Astrocyte (in vitro differentiated cells and primary cell): ENCODE data around the gene RHBG. TPM values are rescaled to one million over a fixed set of nuclear protein-coding genes. Genes with fewer than 3 reads are reported as not detected.

Experiments
- DNase-seq: peaks from one replicate; pipeline ENCODE4 v3.0.0-alpha.2; 2010; ENCODE audit warnings: low read depth
- FAIRE-seq: peaks from 2 replicates; lab custom pipeline; 2011; peaks lifted over from hg19 to GRCh38; lab: Jason Lieb, UNC
- H2AFZ ChIP-seq: 2 replicates; pipeline ENCODE4 v1.6.0; 2012; ENCODE audit warnings: low read depth, low read length, inconsistent platforms
- H3K27ac ChIP-seq: 2 replicates; pipeline ENCODE4 v1.5.1; 2011; ENCODE audit warnings: low read depth, low read length, inconsistent platforms
- H3K27me3 ChIP-seq: 2 replicates; pipeline ENCODE4 v1.6.0; 2011; ENCODE audit warnings: low read length, inconsistent platforms; ENCODE audit not compliant: insufficient read depth
- H3K36me3 ChIP-seq: 2 replicates; pipeline ENCODE4 v1.5.1; 2011; ENCODE audit warnings: low read length, inconsistent platforms; ENCODE audit not compliant: insufficient read depth
- H3K4me1 ChIP-seq: 2 replicates; pipeline ENCODE4 v1.5.1; 2011; ENCODE audit warnings: low read length, inconsistent platforms; ENCODE audit not compliant: insufficient read depth
- H3K4me2 ChIP-seq: 2 replicates; pipeline ENCODE4 v1.6.0; 2012; ENCODE audit warnings: low read length, inconsistent platforms
- H3K4me3 ChIP-seq: 2 replicates; pipeline ENCODE4 v1.5.1; 2011; ENCODE audit warnings: low read depth, mild to moderate bottlenecking, low read length, inconsistent platforms; ENCODE audit not compliant: insufficient read depth
- H3K79me2 ChIP-seq: 2 replicates; pipeline ENCODE4 v1.6.0; 2012; ENCODE audit warnings: mild to moderate bottlenecking, low read length, inconsistent platforms; ENCODE audit not compliant: insufficient read depth
- H3K9ac ChIP-seq: 2 replicates; pipeline ENCODE4 v1.6.0; 2012; ENCODE audit warnings: mild to moderate bottlenecking, low read length, inconsistent platforms
- H3K9me3 ChIP-seq: 2 replicates; pipeline ENCODE4 v1.5.1; 2012; ENCODE audit warnings: low read depth, mild to moderate bottlenecking, low read length, inconsistent platforms; ENCODE audit not compliant: insufficient read depth
- H4K20me1 ChIP-seq: 2 replicates; pipeline ENCODE4 v1.6.0; 2012; ENCODE audit warnings: low read length, inconsistent platforms; ENCODE audit not compliant: insufficient read depth
- H3K27ac Mint-ChIP-seq: one replicate; pipeline ENCODE4 v1.8.0; 2021; ENCODE audit warnings: mild to moderate bottlenecking, mixed read lengths; ENCODE audit not compliant: unreplicated experiment
- H3K27me3 Mint-ChIP-seq: one replicate; pipeline ENCODE4 v1.8.0; 2021; ENCODE audit warnings: low read depth, mixed read lengths; ENCODE audit not compliant: unreplicated experiment
- H3K36me3 Mint-ChIP-seq: one replicate; pipeline ENCODE4 v1.8.0; 2021; ENCODE audit warnings: low read depth, mixed read lengths; ENCODE audit not compliant: unreplicated experiment
- H3K4me1 Mint-ChIP-seq: one replicate; pipeline ENCODE4 v1.8.0; 2021; ENCODE audit warnings: low read depth, mixed read lengths; ENCODE audit not compliant: unreplicated experiment
- H3K4me3 Mint-ChIP-seq: one replicate; pipeline ENCODE4 v1.8.0; 2021; ENCODE audit warnings: mild to moderate bottlenecking, moderate library complexity, mixed read lengths; ENCODE audit not compliant: unreplicated experiment
- H3K9me3 Mint-ChIP-seq: one replicate; pipeline ENCODE4 v1.8.0; 2021; ENCODE audit warnings: mild to moderate bottlenecking, mixed read lengths; ENCODE audit not compliant: unreplicated experiment
- EZH2 ChIP-seq: IDR thresholded peaks from 2 replicates; pipeline ENCODE4 v1.6.1; 2012; ENCODE audit warnings: mild to moderate bottlenecking, low read length, inconsistent platforms; ENCODE audit not compliant: insufficient read depth
- total RNA-seq: library from RNA; stranded (reverse); gene quantifications from 2 replicates; pipeline ENCODE4 v1.2.1, GENCODE V29; 2021
- TF ChIP-seq, protein P1 (sequence below): IDR thresholded peaks from 2 replicates; pipeline ENCODE4 v1.5.1; 2011; ENCODE audit warnings: low read depth, mild to moderate bottlenecking, inconsistent platforms, low read length, moderate library complexity; ENCODE audit not compliant: insufficient read depth

The RHBG gene
- total RNA-seq, 1 donor from 2014 or later: not detected

DNA sequence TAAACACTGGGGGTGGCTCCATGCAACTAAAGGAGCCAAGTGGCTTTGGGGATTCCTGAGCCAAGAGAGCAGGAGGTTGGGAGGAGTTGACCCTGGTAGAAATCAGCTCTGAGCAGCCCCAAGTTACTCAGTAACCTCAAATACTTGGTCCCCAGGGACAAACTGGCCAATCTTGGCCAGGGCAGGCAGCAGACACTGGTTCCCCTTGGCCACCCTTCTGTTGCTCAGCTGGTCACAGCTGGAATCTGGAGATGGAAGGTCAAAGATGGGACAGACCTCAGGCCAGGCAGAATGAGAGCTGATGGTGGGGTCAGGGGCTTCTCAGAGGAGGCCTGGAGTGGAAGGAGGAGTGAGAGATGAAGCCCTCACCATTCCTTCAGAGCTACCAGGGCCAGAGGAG, 3.3 kb upstream of the RHBG start:
- Histone ChIP-seq H3K79me2 (no peaks in the 10 kb centered on the region), H4K20me1 (no peaks in the 10 kb centered on the region), H3K27me3 (peaks cover 21% of the 10 kb centered on the region), H3K4me3 (no peak overlapping the region), H3K9ac (no peak overlapping the region), H3K9me3 (no peaks in the 10 kb centered on the region), H3K36me3 (no peaks in the 10 kb centered on the region), H3K27ac (no peak overlapping the region), H3K4me2 (no peak overlapping the region), H2AFZ (no peak overlapping the region), H3K4me1 (peaks cover 8% of the 10 kb centered on the region)
- Mint-ChIP-seq H3K27ac (no peak overlapping the region), H3K9me3 (peaks cover 16% of the 10 kb centered on the region), H3K36me3 (peaks cover 13% of the 10 kb centered on the region), H3K4me3 (no peak overlapping the region), H3K4me1 (peaks cover 7% of the 10 kb centered on the region), H3K27me3 (peaks cover 45% of the 10 kb centered on the region)
- FAIRE-seq: no peak
- DNase-seq: no peak
- TF ChIP-seq, protein P1, sequence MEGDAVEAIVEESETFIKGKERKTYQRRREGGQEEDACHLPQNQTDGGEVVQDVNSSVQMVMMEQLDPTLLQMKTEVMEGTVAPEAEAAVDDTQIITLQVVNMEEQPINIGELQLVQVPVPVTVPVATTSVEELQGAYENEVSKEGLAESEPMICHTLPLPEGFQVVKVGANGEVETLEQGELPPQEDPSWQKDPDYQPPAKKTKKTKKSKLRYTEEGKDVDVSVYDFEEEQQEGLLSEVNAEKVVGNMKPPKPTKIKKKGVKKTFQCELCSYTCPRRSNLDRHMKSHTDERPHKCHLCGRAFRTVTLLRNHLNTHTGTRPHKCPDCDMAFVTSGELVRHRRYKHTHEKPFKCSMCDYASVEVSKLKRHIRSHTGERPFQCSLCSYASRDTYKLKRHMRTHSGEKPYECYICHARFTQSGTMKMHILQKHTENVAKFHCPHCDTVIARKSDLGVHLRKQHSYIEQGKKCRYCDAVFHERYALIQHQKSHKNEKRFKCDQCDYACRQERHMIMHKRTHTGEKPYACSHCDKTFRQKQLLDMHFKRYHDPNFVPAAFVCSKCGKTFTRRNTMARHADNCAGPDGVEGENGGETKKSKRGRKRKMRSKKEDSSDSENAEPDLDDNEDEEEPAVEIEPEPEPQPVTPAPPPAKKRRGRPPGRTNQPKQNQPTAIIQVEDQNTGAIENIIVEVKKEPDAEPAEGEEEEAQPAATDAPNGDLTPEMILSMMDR: no peak
- TF ChIP-seq EZH2: no peak

DNA sequence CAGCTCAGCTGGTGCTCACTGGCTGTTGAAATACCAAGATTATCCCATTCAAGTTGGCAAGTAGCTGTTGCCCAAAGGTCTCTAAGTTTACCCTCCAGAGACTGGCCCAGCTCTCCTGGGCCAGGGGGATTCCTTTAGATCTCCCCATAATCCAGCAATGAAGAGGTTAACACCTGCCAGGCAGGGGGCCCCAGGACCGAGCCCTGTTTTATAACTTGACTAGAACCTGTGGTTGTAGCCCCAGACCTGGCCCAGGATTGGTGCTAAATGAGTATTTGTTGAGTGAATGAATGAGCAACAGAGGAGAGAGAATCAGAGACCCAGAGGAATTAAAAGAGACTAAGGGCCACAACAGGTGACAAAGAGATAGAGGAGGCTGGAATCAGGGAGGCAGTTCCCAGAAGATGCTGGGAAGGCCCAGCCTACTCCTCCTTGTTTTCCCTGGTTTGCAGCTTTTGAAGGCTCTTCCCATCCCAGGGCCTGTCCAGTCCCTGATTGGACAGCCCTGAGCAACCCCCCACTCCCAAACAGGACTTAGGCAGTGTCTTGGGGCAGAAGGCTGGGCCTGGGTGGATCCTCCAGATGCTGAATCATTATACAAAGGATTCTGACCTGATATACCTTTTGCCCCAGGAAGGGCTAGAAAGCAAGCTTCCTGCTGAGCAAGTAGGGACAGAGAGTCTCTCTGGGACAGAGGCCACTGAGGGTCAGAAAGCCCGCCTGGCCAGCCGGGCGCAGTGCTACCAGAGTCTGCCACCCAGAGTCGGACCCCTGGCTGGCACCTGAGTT, 2.4 kb upstream of the RHBG start:
- Histone ChIP-seq H3K9me3 (no peaks in the 10 kb centered on the region), H3K9ac (no peak overlapping the region), H3K4me3 (no peak overlapping the region), H3K4me1 (peaks cover 8% of the 10 kb centered on the region), H3K36me3 (no peaks in the 10 kb centered on the region), H3K4me2 (no peak overlapping the region), H3K27ac (no peak overlapping the region), H3K79me2 (no peaks in the 10 kb centered on the region), H4K20me1 (no peaks in the 10 kb centered on the region), H2AFZ (no peak overlapping the region), H3K27me3 (peaks cover 21% of the 10 kb centered on the region)
- H3K9me3 Mint-ChIP-seq: peaks cover 16% of the 10 kb centered on the region
- peaks cover 13% of the 10 kb centered on the region for H3K36me3 Mint-ChIP-seq
- no peak overlapping the region for H3K27ac Mint-ChIP-seq
- no peak for DNase-seq
- peaks cover 48% of the 10 kb centered on the region for H3K27me3 Mint-ChIP-seq
- H3K4me1 Mint-ChIP-seq: peaks cover 7% of the 10 kb centered on the region
- FAIRE-seq: no peak
- TF ChIP-seq, protein P1: no peak
- no peak for TF ChIP-seq EZH2
- H3K4me3 Mint-ChIP-seq: no peak overlapping the region
